Stimulated activated CD8-positive, alpha-beta memory T cell treated with anti-CD3 and anti-CD28 coated beads, Interleukin-7, amount 100 ng/mL, for 48 hours (primary cell): ENCODE data around the gene ANKRD55.
"Not testable (repeated sequence)": the region's sequence is repeated elsewhere in the genome, so short reads cannot be mapped to it uniquely, and the experiment has no call there.

Experiments used
- DNase-seq, 2 donors: peaks; one replicate each; pipeline ENCODE4 v3.0.0-alpha.2; 2020; ENCODE audit warnings: low read depth in 1 of 2; ENCODE audit errors: extremely low read depth in 1 of 2

ANKRD55 gene

DNA sequence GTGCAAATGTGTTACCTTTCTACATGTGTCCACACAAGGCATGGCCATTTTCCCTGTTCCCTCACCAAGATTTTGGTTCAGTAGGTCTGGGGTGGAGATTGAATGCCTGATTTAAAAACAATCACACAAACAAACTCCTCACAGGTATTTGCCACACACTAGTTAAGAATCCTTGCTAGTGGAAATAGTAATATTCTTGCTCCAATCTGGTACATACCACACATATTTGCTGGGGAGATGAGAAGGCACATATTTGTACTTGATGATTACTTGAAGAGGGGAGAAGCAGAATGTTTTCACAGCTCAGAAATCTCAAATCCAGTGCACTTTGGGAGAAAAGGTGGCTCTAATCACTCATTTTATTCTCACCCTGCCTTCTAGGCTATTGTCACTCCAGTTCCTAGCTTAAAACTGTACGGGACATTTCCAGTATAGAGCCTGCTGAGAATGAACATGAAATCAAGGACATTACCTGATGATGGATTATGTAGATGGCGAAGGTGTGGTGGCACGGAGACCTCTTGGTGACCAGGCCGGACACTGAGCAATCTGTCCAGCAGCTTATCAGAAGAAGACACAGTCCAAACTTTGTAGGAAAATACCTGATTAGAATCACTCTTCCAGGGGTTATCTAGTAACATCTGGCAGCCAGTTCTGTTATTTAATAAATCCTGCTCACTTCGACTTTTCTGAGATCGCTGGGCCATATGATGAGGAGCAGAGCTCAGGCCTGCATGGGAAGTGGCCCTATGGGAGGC, 122.3 kb downstream of the ANKRD55 start:
- no peak for DNase-seq

DNA sequence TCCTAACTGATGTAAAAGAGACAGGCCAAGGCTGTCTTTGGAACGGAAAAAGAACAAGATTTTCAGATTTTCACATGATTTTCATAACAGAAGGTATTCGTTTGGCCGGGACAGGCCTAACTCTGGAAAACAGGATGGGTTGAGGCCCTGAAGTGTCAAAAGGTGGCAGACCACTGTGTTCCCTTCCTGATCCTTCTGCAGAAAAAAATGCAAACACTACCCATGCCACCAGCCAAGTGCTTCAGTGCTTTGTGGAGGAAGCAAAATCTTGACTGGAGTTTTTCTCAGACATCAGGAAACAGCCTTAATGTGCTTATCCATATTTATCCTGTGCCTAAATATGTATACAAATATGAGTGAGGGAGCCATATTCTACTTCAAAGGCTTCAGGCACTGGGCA, 124.9 kb downstream of the ANKRD55 start:
- DNase-seq: no peak

DNA sequence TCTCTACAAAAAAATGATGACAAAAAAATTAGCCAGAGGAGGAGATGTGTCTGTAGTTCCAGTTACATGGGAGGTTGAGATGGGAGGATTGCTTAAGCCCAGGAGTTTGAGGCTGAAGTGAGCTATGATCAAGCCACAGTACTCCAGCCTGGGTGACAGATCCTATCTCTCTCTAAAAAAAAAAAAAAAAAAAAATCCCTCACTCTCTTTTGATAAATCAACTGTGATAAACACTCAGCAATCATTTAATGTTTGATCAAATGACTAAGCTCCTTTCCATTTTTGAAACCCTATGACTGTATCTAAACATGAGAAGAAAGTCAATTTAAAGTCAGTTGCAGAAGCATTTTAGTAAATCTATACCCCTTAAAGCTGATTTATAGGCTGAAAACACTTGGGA, 126.3 kb downstream of the ANKRD55 start:
- DNase-seq: no peak

GRCh38 chr5:56105511-56106291, 127.4 kb downstream of the ANKRD55 start:
- no peak for DNase-seq

- DNase-seq: no peak
Measured at GRCh38 chr5:56102889-56103288, 130.2 kb downstream of the ANKRD55 start.

DNA sequence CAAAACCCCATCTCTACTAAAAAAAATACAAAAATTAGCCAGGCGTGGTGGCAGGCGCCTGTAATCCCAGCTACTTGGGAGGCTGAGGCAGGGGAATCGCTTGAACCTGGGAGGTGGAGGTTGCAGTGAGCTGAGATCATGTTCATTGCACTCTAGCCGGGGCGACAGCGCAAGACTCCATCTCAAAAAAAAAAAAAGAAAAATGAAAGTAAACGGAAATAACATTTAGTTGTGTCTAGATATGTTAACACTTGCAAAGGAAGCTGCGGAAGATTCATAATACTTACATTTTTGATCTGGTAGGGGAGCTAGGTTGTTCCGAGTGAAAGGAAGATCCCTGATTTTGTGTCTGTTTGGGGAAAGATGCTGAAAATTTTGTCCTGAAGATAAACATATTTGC, 130.9 kb downstream of the ANKRD55 start:
- DNase-seq: not testable (repeated sequence)

DNA sequence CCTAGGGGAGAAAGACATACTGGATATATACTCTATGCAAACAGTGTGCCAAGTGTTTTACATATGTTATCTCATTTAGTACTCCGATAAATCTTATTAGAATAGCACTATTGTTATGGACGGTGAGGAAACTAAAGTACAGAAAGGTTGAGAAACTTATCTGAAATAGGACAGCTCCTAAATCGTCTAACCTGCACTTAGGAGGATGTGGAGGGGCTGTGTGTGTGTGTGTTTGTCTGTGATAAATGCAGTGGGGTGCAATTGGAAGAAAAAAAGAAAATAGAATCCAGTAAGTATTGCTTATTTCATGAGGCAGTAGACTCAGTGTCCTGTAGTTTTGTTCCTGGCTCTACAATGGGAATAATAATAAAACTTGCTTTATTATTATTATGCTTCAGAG, 131.9 kb downstream of the ANKRD55 start:
- no peak for DNase-seq

- DNase-seq: no peak
Measured at GRCh38 chr5:56100439-56101176, 132.5 kb downstream of the ANKRD55 start.

DNA sequence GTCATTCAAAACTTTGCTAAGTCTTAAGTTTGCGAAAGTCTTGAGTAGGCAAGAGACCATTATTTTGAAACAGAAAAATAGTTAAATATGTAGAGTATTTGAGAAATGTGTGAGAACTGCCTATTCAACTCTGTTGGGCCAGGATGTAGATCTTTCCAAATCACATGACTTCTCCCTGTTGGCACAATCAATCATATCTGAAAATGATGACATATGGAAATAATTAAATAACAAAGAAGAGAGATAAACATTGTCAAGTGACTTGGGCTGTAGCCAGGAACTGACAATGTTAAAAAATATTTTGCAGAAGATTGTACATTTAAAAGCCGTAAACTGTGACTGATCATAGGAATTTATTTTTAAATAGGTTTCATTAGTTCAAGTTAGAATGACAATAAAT, 133.8 kb downstream of the ANKRD55 start:
- DNase-seq: no peak

DNA sequence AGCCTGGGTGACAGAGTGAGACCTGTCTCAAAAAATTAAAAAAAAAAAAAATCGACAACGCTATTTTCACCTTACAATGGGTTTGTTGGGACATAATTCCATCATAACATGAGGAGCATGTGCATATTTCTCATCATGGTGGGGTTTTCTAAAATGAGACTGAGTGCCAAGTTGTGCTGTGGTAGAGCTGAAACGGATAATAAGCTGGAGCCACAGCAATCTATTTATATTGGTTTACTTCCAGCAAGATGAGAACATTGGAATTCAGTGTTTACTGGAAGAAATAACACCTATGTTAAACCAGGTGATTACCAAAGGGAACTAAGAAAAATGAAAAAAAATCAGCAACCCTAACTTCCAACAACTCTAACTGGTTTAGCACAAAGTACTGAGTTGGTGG, 136.1 kb downstream of the ANKRD55 start:
- DNase-seq: no peak

DNA sequence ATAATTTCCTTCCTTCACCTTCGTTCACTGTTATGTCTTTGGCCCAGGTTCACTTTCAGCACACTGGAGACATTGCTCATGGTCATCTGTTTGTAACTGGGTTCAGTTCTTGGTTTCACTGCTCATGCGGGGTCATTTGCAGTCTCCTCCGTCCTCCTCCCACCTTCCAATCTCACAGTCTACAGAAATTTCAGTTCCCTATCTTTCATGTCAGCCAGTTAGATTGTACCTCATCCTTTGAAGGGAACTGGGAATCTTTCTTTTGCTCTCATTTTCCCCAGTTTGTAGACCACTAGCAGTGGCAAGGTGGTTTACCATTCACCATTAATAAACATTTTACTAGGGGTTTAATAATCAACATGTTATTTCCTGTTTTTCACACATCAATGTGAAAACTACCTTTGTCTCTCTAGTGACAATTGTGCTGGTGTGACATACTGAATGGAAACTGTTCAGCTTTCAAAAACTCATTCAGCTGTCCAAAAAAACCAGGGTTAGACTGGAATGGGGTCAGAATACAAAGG, 137.5 kb downstream of the ANKRD55 start:
- no peak for DNase-seq

GRCh38 chr5:56094579-56095361, 138.4 kb downstream of the ANKRD55 start:
- DNase-seq: peak; percentile 39 to 61

DNA sequence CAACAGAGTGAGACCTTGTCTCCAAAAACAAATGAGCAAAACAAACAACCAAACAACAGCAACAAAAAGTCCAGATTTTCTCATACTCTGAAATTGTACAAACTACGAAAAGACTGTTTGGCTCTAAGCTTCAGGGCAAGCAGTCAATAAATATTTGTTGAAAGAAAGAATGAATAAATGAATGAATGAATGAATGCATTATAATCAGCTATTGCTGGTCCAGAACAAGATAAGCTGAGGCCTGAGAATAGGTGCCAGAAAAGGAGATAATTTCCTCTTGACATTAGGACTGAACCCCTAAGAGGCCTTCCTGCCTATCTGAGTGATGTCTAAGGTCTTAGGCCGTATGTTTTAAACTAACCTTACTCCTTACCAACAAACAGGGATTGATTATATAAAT, 139.2 kb downstream of the ANKRD55 start:
- no peak for DNase-seq

GRCh38 chr5:56092115-56092514, 141.0 kb downstream of the ANKRD55 start:
- DNase-seq: no peak

DNA sequence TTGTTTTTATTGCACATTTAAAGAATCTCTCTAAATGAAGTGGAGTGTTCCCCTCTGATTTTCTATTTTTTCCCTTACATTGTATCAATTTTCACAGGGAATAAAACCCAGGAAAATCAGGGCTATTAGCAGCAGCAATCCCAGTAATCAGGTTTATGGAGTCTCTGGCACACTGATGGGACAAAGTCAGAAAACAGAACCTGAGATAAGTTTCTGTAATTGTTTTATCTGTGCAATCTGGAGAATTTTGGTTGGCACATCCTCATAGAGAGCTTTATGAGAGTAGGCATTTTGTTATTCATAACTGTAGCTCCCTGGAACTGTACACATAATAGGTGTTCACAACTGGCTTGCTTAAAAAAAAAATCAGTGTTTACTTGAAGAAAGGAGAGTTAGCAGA, 141.5 kb downstream of the ANKRD55 start:
- DNase-seq: no peak

DNA sequence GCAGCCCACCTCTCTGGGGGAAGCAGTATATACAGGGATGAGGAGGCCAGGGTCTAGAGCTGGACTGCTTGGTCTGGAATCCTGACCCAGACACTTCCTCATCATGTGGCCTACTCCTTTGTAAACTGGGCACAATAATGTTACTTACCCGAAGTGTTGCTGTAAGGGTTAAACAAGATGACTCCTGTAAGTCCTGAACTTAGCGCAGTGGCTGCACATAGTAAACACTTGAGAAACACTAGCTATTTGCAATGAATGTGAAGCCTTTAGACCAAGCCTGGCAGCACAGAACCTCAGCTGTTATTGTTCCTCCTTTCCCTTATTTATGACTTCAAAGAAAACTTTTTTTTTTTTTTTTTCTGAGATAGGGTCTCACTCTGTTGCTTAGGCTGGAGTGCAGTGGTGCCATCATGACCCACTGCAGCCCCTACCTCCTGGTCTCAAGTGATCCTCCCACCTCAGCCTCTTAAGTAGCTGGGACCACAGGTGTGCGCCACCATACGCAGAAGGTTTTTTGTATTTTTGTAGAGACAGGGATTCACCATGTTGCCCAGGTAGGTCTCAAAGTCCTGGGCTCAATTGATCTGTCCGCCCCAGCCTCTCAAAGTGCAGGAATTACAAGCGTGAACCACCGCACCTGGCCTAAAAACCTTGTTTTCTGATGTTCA, 142.2 kb downstream of the ANKRD55 start:
- DNase-seq: no peak

GRCh38 chr5:56088967-56089829, 143.9 kb downstream of the ANKRD55 start:
- peak; percentile 9 to 26 for DNase-seq

DNA sequence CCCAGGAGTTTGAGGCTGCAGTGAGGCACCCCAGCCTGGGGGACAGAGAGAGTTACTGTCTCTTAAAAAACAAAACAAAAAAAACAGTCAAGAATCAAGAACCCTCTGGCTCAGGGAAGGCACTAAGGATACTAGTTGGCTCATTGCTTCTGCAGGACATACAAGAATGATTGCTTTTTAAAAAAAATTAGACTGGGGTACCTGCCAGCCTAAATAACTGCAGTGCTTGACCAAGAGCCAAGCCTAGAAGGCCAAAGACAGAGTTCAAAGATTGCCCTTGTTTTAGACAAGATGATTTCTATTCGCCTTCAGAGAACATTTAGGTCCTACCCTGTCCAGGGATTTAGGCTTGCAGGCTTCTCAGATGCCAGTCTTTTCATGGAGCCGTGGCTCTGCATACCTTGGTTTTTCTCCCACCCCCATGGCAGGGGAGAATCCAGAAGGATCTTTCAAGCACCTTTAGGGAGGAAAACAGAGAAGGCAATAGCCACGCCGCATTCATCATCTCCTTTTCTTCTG, 144.6 kb downstream of the ANKRD55 start:
- no peak for DNase-seq

GRCh38 chr5:56085193-56085592, 147.9 kb downstream of the ANKRD55 start:
- DNase-seq: no peak
